Right lobe of liver (tissue), 4 donors: ENCODE measurements around the gene INHBC.

ENCODE experiments used
- CTCF ChIP-seq, 4 donors: fragments of 200-600 bp in 3 of 4; fragments of 450-650 bp in 1 of 4; IDR thresholded peaks; one replicate each; pipeline versions ENCODE4 v1.5.1 to v1.8.0; 2016 to 2022; ENCODE audit warnings: antibody characterized with exemption in 4 of 4, mild to moderate bottlenecking in 2 of 4
- POLR2A ChIP-seq: fragments of 450-650 bp; IDR thresholded peaks from one replicate; pipeline ENCODE4 v1.6.1; 2017; ENCODE audit warnings: antibody characterized with exemption, mild to moderate bottlenecking
- donor health status: DM: no; HTN: no; CAD: no.
- donor health status: DM: no; HTN: no; CAD: no.
- donor health status: DM: no; HTN: yes; CAD: no.

- TF ChIP-seq CTCF (IDR thresholded peaks at IDR 0.05), result no peak
- TF ChIP-seq POLR2A, result no peak
These were observed 40.3 kb downstream of the INHBC start for GRCh38 chr12:57474862-57475261.
